ENCODE measurements around the gene SAG. TPM values are rescaled to one million over a fixed set of nuclear protein-coding genes. Genes with fewer than 3 reads are reported as not detected.

SAG gene
- total and polyA plus RNA-seq, 3 donors from 2014 or later: 5.1 to 25.6 (median 10.2) TPM

DNA sequence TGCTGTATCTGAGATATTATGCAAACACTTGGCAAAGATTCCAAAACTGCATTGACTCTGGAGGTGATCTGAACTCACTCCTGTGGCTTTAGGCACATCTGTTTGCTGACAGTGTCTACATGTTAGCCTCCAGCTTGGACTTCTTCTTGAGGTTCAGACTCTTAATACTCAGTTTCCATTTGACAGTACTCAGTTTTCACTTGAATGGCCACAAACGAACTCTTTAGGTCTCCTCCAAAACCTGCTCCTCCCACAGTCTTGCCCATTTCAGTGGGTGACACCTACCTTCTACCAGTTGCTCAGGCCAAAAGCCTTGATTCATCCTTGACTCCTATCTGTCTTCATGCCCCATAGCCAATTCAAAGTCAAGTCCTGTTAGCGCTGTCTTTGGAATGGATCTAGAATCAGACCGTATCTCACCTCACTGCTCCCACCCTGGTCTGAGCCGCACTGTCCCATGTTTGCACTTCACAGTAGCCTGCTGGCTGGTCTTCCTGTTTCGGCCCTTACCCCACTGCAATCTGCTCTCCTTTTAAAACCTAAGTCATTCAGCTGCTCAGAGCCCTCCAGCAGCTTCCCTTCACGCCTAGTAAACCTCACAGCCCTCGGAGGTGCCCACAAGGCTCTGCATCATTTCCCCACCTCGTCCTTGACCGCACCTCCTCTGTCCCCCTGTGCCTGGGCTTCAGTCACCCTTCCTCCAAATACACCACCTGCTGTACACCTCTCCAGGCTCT, 45.6 kb upstream of the SAG start:
- Histone ChIP-seq H3K9me3 (no peaks in the 10 kb centered on the region), H3K27me3 (no peaks in the 10 kb centered on the region), H3K27ac (no peak overlapping the region), H3K36me3 (ENCODE audit: low read depth, missing control alignments) (no peaks in the 10 kb centered on the region), H3K4me3 (no peak overlapping the region), H3K4me1 (no peaks in the 10 kb centered on the region)
- intact Hi-C loops (cut with DNase I; ENCODE audit: low total_unique reads): loop anchor here (10.0 kb wide), 1 partner anchor 93 kb away; the partner anchor contains the start of gene DGKD
- no peak for TF ChIP-seq POLR2A (IDR thresholded peaks at IDR 0.05)
- TF ChIP-seq, protein P1, sequence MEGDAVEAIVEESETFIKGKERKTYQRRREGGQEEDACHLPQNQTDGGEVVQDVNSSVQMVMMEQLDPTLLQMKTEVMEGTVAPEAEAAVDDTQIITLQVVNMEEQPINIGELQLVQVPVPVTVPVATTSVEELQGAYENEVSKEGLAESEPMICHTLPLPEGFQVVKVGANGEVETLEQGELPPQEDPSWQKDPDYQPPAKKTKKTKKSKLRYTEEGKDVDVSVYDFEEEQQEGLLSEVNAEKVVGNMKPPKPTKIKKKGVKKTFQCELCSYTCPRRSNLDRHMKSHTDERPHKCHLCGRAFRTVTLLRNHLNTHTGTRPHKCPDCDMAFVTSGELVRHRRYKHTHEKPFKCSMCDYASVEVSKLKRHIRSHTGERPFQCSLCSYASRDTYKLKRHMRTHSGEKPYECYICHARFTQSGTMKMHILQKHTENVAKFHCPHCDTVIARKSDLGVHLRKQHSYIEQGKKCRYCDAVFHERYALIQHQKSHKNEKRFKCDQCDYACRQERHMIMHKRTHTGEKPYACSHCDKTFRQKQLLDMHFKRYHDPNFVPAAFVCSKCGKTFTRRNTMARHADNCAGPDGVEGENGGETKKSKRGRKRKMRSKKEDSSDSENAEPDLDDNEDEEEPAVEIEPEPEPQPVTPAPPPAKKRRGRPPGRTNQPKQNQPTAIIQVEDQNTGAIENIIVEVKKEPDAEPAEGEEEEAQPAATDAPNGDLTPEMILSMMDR (IDR thresholded peaks at IDR 0.05): no peak
- WGBS, 2 donors: 95 to 96% methylated on average over 9 of the region's 9 CpGs
- no peak for DNase-seq

- H3K4me3 ChIP-seq: no peak overlapping the region
- H3K9me3 ChIP-seq: no peaks in the 10 kb centered on the region
- no peaks in the 10 kb centered on the region for H3K36me3 ChIP-seq (ENCODE audit: low read depth, missing control alignments)
- no peaks in the 10 kb centered on the region for H3K27me3 ChIP-seq
- 90 to 97% methylated on average over 5 of the region's 5 CpGs for WGBS, 2 donors
- no peak for DNase-seq
- no peak overlapping the region for H3K27ac ChIP-seq
- intact Hi-C loops (cut with DNase I; ENCODE audit: low total_unique reads): loop anchor here (10.0 kb wide), 1 partner anchor 92 kb away; the partner anchor contains the start of gene DGKD
- H3K4me1 ChIP-seq: no peaks in the 10 kb centered on the region
- TF ChIP-seq, protein P1 (IDR thresholded peaks at IDR 0.05): no peak
- TF ChIP-seq POLR2A (IDR thresholded peaks at IDR 0.05): no peak
Observed at GRCh38 chr2:233262562-233262961, 45.1 kb upstream of the SAG start.

- no peaks in the 10 kb centered on the region for H3K9me3 ChIP-seq
- WGBS, 2 donors: 89 to 93% methylated on average over 6 of the region's 6 CpGs
- intact Hi-C loops (cut with DNase I; ENCODE audit: low total_unique reads): loop anchor here (10.0 kb wide), 1 partner anchor 92 kb away; the partner anchor contains the start of gene DGKD
Observed at GRCh38 chr2:233263045-233263570, 44.5 kb upstream of the SAG start.

GRCh38 chr2:233264667-233265066, 42.9 kb upstream of the SAG start:
- Histone ChIP-seq H3K27ac (no peak overlapping the region), H3K27me3 (no peaks in the 10 kb centered on the region), H3K4me1 (no peaks in the 10 kb centered on the region), H3K36me3 (ENCODE audit: low read depth, missing control alignments) (no peaks in the 10 kb centered on the region), H3K4me3 (no peak overlapping the region), H3K9me3 (no peaks in the 10 kb centered on the region)
- TF ChIP-seq, protein P1 (IDR thresholded peaks at IDR 0.05): no peak
- TF ChIP-seq POLR2A (IDR thresholded peaks at IDR 0.05): no peak
- intact Hi-C loops (cut with DNase I; ENCODE audit: low total_unique reads): loop anchor here (10.0 kb wide), 1 partner anchor 90 kb away; the partner anchor contains the start of gene DGKD
- no peak for DNase-seq
- WGBS, 2 donors: 78 to 87% methylated on average over 8 of the region's 8 CpGs

More at GRCh38 chr2:233263045-233263570, 44.5 kb upstream of the SAG start:
- no peak for DNase-seq
- Histone ChIP-seq H3K27me3 (no peaks in the 10 kb centered on the region), H3K27ac (no peak overlapping the region), H3K4me3 (no peak overlapping the region), H3K36me3 (ENCODE audit: low read depth, missing control alignments) (no peaks in the 10 kb centered on the region), H3K4me1 (no peaks in the 10 kb centered on the region)
- TF ChIP-seq, protein P1 (IDR thresholded peaks at IDR 0.05): no peak
- no peak for TF ChIP-seq POLR2A (IDR thresholded peaks at IDR 0.05)

All from testis (tissue), 3 donors.